ENCODE results near the gene CYP19A1. TPM values are rescaled to one million over a fixed set of nuclear protein-coding genes. Genes with fewer than 3 reads are reported as not detected.

The CYP19A1 gene
- total and polyA plus RNA-seq, 4 donors, result 0.03 to 124 (median 0.50) TPM; not detected in 1

DNA sequence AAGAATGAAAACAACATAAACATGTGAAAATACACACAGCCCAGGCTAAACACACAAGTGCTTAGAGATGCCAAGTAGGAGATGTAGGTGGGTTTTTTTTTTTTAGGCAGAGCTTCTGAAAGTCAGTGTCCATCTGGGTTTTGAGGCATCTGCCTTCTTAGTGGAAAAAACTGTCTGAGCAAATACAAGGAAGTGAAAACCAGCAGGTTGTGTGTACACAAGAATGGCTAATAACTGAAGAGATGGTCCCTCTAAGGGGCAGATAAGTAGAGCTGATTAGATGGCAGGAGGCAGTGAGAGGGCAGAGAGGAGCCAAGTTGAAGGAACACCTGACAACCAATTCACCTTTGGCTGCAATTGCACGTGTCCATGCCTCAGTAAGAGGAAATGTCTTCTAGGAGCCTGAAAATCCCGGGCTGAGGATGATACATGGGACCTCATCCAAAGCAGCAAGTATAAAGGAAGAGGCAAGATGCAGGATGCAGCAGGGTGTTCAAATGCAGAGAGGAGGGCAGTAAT, 34.9 kb downstream of the CYP19A1 start (continued):
- TF ChIP-seq, protein P1, sequence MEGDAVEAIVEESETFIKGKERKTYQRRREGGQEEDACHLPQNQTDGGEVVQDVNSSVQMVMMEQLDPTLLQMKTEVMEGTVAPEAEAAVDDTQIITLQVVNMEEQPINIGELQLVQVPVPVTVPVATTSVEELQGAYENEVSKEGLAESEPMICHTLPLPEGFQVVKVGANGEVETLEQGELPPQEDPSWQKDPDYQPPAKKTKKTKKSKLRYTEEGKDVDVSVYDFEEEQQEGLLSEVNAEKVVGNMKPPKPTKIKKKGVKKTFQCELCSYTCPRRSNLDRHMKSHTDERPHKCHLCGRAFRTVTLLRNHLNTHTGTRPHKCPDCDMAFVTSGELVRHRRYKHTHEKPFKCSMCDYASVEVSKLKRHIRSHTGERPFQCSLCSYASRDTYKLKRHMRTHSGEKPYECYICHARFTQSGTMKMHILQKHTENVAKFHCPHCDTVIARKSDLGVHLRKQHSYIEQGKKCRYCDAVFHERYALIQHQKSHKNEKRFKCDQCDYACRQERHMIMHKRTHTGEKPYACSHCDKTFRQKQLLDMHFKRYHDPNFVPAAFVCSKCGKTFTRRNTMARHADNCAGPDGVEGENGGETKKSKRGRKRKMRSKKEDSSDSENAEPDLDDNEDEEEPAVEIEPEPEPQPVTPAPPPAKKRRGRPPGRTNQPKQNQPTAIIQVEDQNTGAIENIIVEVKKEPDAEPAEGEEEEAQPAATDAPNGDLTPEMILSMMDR (IDR thresholded peaks at IDR 0.05; ENCODE audit: low read depth, low read length, missing input control), result no peak
- TF ChIP-seq JUND (IDR thresholded peaks at IDR 0.05) (no peak), HNF4A (conservative IDR thresholded peaks at IDR 0.05) (no peak)
- TF ChIP-seq, protein P2, sequence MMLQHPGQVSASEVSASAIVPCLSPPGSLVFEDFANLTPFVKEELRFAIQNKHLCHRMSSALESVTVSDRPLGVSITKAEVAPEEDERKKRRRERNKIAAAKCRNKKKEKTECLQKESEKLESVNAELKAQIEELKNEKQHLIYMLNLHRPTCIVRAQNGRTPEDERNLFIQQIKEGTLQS (IDR thresholded peaks at IDR 0.05), result no peak
- TF ChIP-seq, protein P3, sequence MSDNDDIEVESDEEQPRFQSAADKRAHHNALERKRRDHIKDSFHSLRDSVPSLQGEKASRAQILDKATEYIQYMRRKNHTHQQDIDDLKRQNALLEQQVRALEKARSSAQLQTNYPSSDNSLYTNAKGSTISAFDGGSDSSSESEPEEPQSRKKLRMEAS (IDR thresholded peaks at IDR 0.05), result no peak

DNA sequence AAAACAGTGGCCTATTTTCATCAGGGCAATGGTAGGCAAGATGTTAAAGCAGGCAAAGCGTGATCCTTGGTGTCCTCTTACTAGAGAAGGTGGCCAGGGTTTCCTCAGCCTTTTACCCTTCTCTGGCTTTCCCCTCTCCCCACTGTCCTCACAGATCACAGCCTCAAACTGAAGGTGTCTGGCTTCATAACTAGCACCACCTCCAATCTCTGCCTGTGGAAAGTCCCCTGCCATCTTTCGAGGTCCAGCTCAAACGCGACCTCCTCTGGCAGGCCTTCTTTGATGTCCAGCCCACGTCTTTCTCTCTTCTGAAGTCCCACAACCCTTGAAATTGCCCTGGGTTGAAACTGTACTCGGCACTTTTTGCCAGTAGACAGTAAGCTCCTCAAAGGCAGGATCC, 35.9 kb downstream of the CYP19A1 start:
- H3K9me3 ChIP-seq (ENCODE audit: control insufficient read depth in 4 of 4, low read length in 3 of 4), result no peaks in the 10 kb centered on the region
- H3K4me3 ChIP-seq (ENCODE audit: low read depth in 1 of 3, low read length in 3 of 3), result no peak overlapping the region
- H3K36me3 ChIP-seq (ENCODE audit: control insufficient read depth in 4 of 4, insufficient read depth in 3 of 4, low read depth in 1 of 4, low read length in 3 of 4), result no peaks in the 10 kb centered on the region
- no peak overlapping the region for H3K27ac ChIP-seq (ENCODE audit: low read depth in 1 of 2, low read length in 2 of 2)
- no peak for DNase-seq (ENCODE audit: low spot score)
- no peaks in the 10 kb centered on the region for H3K4me1 ChIP-seq (ENCODE audit: control insufficient read depth in 4 of 4, insufficient read depth in 4 of 4, low read length in 3 of 4)
- no peak overlapping the region for H3K9ac ChIP-seq (ENCODE audit: low read depth in 1 of 2, low read length in 2 of 2)
- WGBS, result 76% methylated on average over 6 of the region's 6 CpGs
- no peak for TF ChIP-seq GABPA (IDR thresholded peaks at IDR 0.05 in 1 of 2, conservative IDR thresholded peaks at IDR 0.05 in 1 of 2)
- TF ChIP-seq, protein P1 (IDR thresholded peaks at IDR 0.05; ENCODE audit: low read depth, low read length, missing input control), result no peak
- no peak for TF ChIP-seq ZBTB33 (IDR thresholded peaks at IDR 0.05)
- TF ChIP-seq, protein P3 (IDR thresholded peaks at IDR 0.05), result no peak
- H3K27me3 ChIP-seq (ENCODE audit: control insufficient read depth in 4 of 4, insufficient read depth in 4 of 4, low read length in 3 of 4), result no peaks in the 10 kb centered on the region

- Histone ChIP-seq H3K4me1 (ENCODE audit: control insufficient read depth in 4 of 4, insufficient read depth in 4 of 4, low read length in 3 of 4) (no peaks in the 10 kb centered on the region), H3K36me3 (ENCODE audit: control insufficient read depth in 4 of 4, insufficient read depth in 3 of 4, low read depth in 1 of 4, low read length in 3 of 4) (no peaks in the 10 kb centered on the region), H3K9ac (ENCODE audit: low read depth in 1 of 2, low read length in 2 of 2) (no peak overlapping the region), H3K27ac (ENCODE audit: low read depth in 1 of 2, low read length in 2 of 2) (no peak overlapping the region), H3K4me3 (ENCODE audit: low read depth in 1 of 3, low read length in 3 of 3) (no peak overlapping the region), H3K9me3 (ENCODE audit: control insufficient read depth in 4 of 4, low read length in 3 of 4) (no peaks in the 10 kb centered on the region), H3K27me3 (ENCODE audit: control insufficient read depth in 4 of 4, insufficient read depth in 4 of 4, low read length in 3 of 4) (no peaks in the 10 kb centered on the region)
- 72% methylated on average over 5 of the region's 5 CpGs for WGBS
- DNase-seq (ENCODE audit: low spot score), result no peak
- TF ChIP-seq JUND (IDR thresholded peaks at IDR 0.05) (no peak), EGR1 (IDR thresholded peaks at IDR 0.05; ENCODE audit: low read depth in 2 of 2) (no peak), HNF4G (IDR thresholded peaks at IDR 0.05) (no peak), REST (IDR thresholded peaks at IDR 0.05) (no peak), FOXA1 (IDR thresholded peaks at IDR 0.05) (no peak), GABPA (IDR thresholded peaks at IDR 0.05 in 1 of 2, conservative IDR thresholded peaks at IDR 0.05 in 1 of 2) (no peak), RAD21 (IDR thresholded peaks at IDR 0.05) (no peak)
Observed at GRCh38 chr15:51299187-51300015, 39.0 kb downstream of the CYP19A1 start.
